HCT116 (cell line): ENCODE results near the gene C10orf105. TPM values are rescaled to one million over a fixed set of nuclear protein-coding genes. Genes with fewer than 3 reads are reported as not detected.

Experiments
- ATAC-seq: fragments of 200-7000 bp; cut with Tn5 transposase; 2 replicates; pipeline ENCODE4 v1.9.1; 2020; ENCODE audit warnings: mild to moderate bottlenecking, moderate library complexity
- BruUV-seq: library from RNA; stranded (reverse); fragments of 400-500 nt; replicated peaks from 2 replicates; lab custom pipeline; 2021; lab: Mats Ljungman, UMichigan
- CTCF ChIA-PET: fragments of 300-600 bp; sonication (Branson Sonifier 250); formaldehyde crosslinking; loops from one replicate; lab custom pipeline; 2021; ENCODE audit warnings: antibody characterized with exemption; lab: Charles Lee
- POLR2A ChIA-PET: fragments of 300-600, 350-600 bp; sonication (Branson Sonifier 250); formaldehyde crosslinking; loops from one replicate; lab custom pipeline; 2021; ENCODE audit warnings: antibody characterized with exemption; lab: Charles Lee
- RAD21 ChIA-PET, 2 experiments: fragments of 300-600 bp; sonication (Branson Sonifier 250); formaldehyde crosslinking; loops; one replicate each; lab custom pipeline; 2023; ENCODE audit warnings: low total read pairs in 2 of 2; ENCODE audit not compliant: uncharacterized antibody in 2 of 2, unreplicated experiment in 2 of 2, low non-redundant PET in 1 of 2; lab: Charles Lee
- DNase-seq: peaks from one replicate; pipeline ENCODE4 v3.0.0-alpha.2; 2010; ENCODE audit warnings: low read depth, low spot score
- H2AFZ ChIP-seq: fragments of 200-600 bp; shearing (Covaris generic), sonication (generic); 2 replicates; pipeline ENCODE4 v1.6.1; 2017; ENCODE audit warnings: low read depth, mixed run types, mixed read lengths, antibody characterized with exemption, low read length; ENCODE audit not compliant: poor library complexity, severe bottlenecking
- H3K27ac ChIP-seq: 2 replicates; pipeline ENCODE4 v1.5.1; 2012; ENCODE audit warnings: low read depth, low read length
- H3K27me3 ChIP-seq: fragments of 200-600 bp; sonication (generic); 2 replicates; pipeline ENCODE4 v1.6.1; 2016; ENCODE audit warnings: mixed run types, low read length, mixed read lengths; ENCODE audit not compliant: insufficient read depth
- H3K36me3 ChIP-seq, 2 experiments: fragments of 200-500 bp in 1 of 2; fragments of 200-600 bp in 1 of 2; sonication (Bioruptor generic) in 1 of 2; sonication (generic) in 1 of 2; 2 replicates each; pipeline versions ENCODE4 v1.5.1 to v1.6.1; 2014 to 2016; ENCODE audit warnings: low read length in 2 of 2, inconsistent platforms in 1 of 2, mixed read lengths in 1 of 2, mixed run types in 1 of 2; ENCODE audit not compliant: insufficient read depth in 2 of 2, control insufficient read depth in 1 of 2
- H3K4me1 ChIP-seq, 2 experiments: fragments of 200-600 bp in 1 of 2; sonication (generic) in 1 of 2; 2 replicates each; pipeline versions ENCODE4 v1.5.1 to v1.6.1; 2012 to 2017; ENCODE audit warnings: low read length in 2 of 2, inconsistent platforms in 1 of 2, mild to moderate bottlenecking in 1 of 2, mixed read lengths in 1 of 2, mixed run types in 1 of 2, moderate library complexity in 1 of 2; ENCODE audit not compliant: insufficient read depth in 2 of 2, control insufficient read depth in 1 of 2
- H3K4me2 ChIP-seq: fragments of 200-600 bp; sonication (generic); 2 replicates; pipeline ENCODE4 v1.6.1; 2017; ENCODE audit warnings: mixed run types, low read length, mixed read lengths
- H3K4me3 ChIP-seq, 2 experiments: fragments of 200-600 bp in 1 of 2; sonication (generic) in 1 of 2; replicated peaks in 1 of 2; 2 replicates each; pipeline ENCODE4 v1.5.1; 2011 to 2016; ENCODE audit warnings: low read length in 2 of 2, control low read depth in 1 of 2, low read depth in 1 of 2, mild to moderate bottlenecking in 1 of 2, mixed read lengths in 1 of 2, mixed run types in 1 of 2
- H3K79me2 ChIP-seq: fragments of 200-600 bp; sonication (generic); 2 replicates; pipeline ENCODE4 v1.6.1; 2017; ENCODE audit warnings: mild to moderate bottlenecking, mixed run types, low read length, moderate library complexity, mixed read lengths; ENCODE audit not compliant: insufficient read depth
- H3K9ac ChIP-seq: fragments of 200-600 bp; sonication (generic); 2 replicates; pipeline ENCODE4 v1.6.1; 2016; ENCODE audit warnings: low read length, mixed read lengths
- H3K9me2 ChIP-seq: fragments of 200-600 bp; sonication (generic), shearing (Covaris generic); 2 replicates; pipeline ENCODE4 v1.6.1; 2017; ENCODE audit warnings: mixed run types, mild to moderate bottlenecking, moderate library complexity; ENCODE audit not compliant: insufficient read depth
- H3K9me3 ChIP-seq, 2 experiments: fragments of 200-500 bp in 1 of 2; fragments of 200-600 bp in 1 of 2; sonication (Bioruptor generic) in 1 of 2; sonication (generic) in 1 of 2; 2 replicates each; pipeline ENCODE4 v1.6.1; 2014 to 2017; ENCODE audit warnings: low read length in 2 of 2, mixed read lengths in 2 of 2, inconsistent platforms in 1 of 2, low read depth in 1 of 2, mild to moderate bottlenecking in 1 of 2, mixed run types in 1 of 2, moderate library complexity in 1 of 2; ENCODE audit not compliant: control insufficient read depth in 1 of 2, insufficient read depth in 1 of 2
- H4K20me1 ChIP-seq: fragments of 200-600 bp; sonication (generic), shearing (Covaris generic); 2 replicates; pipeline ENCODE4 v1.6.1; 2017; ENCODE audit warnings: mixed run types, mild to moderate bottlenecking, moderate library complexity; ENCODE audit not compliant: insufficient read depth
- EGR1 ChIP-seq: IDR thresholded peaks from 2 replicates; pipeline ENCODE4 v1.6.1; 2012; ENCODE audit warnings: low read depth
- ELF1 ChIP-seq: IDR thresholded peaks from 2 replicates; pipeline ENCODE4 v1.6.1; 2012; ENCODE audit warnings: low read depth, borderline replicate concordance
- FOSL1 ChIP-seq: IDR thresholded peaks from 2 replicates; pipeline ENCODE4 v1.6.1; 2012; ENCODE audit warnings: low read depth
- JUND ChIP-seq: IDR thresholded peaks from 2 replicates; pipeline ENCODE4 v1.6.1; 2012
- SIN3A ChIP-seq: IDR thresholded peaks from 2 replicates; pipeline ENCODE4 v1.6.1; 2012; ENCODE audit warnings: low read depth
- TCF7L2 ChIP-seq: IDR thresholded peaks from 2 replicates; pipeline ENCODE4 v1.7.0; 2011; ENCODE audit warnings: borderline replicate concordance, inconsistent platforms; ENCODE audit not compliant: insufficient read depth, insufficient read length; ENCODE audit errors: extremely low read depth
- YY1 ChIP-seq: IDR thresholded peaks from 2 replicates; pipeline ENCODE4 v1.6.1; 2011; ENCODE audit warnings: low read length, low read depth, moderate library complexity, mild to moderate bottlenecking; ENCODE audit not compliant: insufficient replicate concordance; ENCODE audit errors: extremely low read depth
- ZNF274 ChIP-seq: fragments of 200-500 bp; sonication (Bioruptor generic); IDR thresholded peaks from 2 replicates; pipeline ENCODE4 v1.6.1; 2014; ENCODE audit warnings: mild to moderate bottlenecking, low read depth, low read length, inconsistent platforms
- intact Hi-C: fragments of 100-400 bp; cut with micrococcal nuclease; formaldehyde crosslinking; loops from 2 replicates; pipeline ENCODE4 v1.10.0; 2022
- total RNA-seq: library from RNA; stranded (reverse); gene quantifications from one replicate; pipeline ENCODE4 v1.2.1, GENCODE V29; 2021; ENCODE audit not compliant: unreplicated experiment
- TF ChIP-seq, protein P1 (sequence below), 3 experiments: fragments of 200-600 bp in 1 of 3; sonication (generic) in 1 of 3; IDR thresholded peaks in 2 of 3; conservative IDR thresholded peaks in 1 of 3; 2 replicates each; pipeline ENCODE4 v1.5.1; 2012 to 2017; ENCODE audit warnings: low read depth in 2 of 3, low read length in 2 of 3, antibody characterized with exemption in 1 of 3, borderline replicate concordance in 1 of 3, control low read depth in 1 of 3, mild to moderate bottlenecking in 1 of 3, mixed read lengths in 1 of 3, mixed run types in 1 of 3, moderate library complexity in 1 of 3; ENCODE audit not compliant: insufficient read depth in 1 of 3
- TF ChIP-seq, protein P2 (sequence below): IDR thresholded peaks from 2 replicates; pipeline ENCODE4 v1.6.1; 2012
- TF ChIP-seq, protein P3 (sequence below): IDR thresholded peaks from 2 replicates; pipeline ENCODE4 v1.6.1; 2011; ENCODE audit warnings: mild to moderate bottlenecking, low read length, moderate library complexity; ENCODE audit not compliant: insufficient replicate concordance; ENCODE audit errors: extremely low read depth

The C10orf105 gene
- total RNA-seq, 1 experiment from 2014 or later = not detected

DNA sequence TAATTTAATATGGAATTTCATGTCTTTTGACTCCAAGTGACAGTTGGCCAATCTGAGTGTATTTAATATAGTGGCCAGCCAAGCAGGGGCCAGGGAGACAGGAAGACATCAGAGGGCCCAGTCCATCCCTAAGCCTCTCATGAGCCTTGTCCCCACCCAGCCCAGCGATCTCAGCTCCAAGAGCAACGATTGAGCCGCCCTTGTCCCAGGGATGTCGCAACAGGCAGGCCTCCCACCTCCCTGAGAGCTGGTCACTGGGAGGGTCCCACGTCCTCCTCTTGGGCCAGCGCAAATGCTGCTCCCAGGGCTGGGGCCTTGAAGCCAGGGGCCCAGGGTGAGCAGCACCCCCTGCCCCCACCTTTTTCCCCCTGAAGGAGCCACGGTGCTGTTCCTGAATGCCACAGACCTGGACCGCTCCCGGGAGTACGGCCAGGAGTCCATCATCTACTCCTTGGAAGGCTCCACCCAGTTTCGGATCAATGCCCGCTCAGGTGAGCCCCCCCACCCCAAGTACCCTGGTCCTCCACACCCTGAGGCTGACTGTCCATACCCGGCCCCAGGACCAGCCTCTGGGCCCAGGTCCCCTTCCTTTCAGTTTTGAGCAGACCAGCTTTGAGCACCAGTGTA lies 29.4 kb downstream of the C10orf105 start:
- H3K4me1 ChIP-seq = no peaks in the 10 kb centered on the region
- H3K9ac ChIP-seq = no peak overlapping the region
- TF ChIP-seq, protein P1, sequence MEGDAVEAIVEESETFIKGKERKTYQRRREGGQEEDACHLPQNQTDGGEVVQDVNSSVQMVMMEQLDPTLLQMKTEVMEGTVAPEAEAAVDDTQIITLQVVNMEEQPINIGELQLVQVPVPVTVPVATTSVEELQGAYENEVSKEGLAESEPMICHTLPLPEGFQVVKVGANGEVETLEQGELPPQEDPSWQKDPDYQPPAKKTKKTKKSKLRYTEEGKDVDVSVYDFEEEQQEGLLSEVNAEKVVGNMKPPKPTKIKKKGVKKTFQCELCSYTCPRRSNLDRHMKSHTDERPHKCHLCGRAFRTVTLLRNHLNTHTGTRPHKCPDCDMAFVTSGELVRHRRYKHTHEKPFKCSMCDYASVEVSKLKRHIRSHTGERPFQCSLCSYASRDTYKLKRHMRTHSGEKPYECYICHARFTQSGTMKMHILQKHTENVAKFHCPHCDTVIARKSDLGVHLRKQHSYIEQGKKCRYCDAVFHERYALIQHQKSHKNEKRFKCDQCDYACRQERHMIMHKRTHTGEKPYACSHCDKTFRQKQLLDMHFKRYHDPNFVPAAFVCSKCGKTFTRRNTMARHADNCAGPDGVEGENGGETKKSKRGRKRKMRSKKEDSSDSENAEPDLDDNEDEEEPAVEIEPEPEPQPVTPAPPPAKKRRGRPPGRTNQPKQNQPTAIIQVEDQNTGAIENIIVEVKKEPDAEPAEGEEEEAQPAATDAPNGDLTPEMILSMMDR (IDR thresholded peaks at IDR 0.05 in 2 of 3, conservative IDR thresholded peaks at IDR 0.05 in 1 of 3; ENCODE audit: borderline replicate concordance in 1 of 3, insufficient read depth in 1 of 3, low read depth in 2 of 3, low read length in 2 of 3) = no peak
- TF ChIP-seq TCF7L2 (no peak), SIN3A (no peak), YY1 (no peak), JUND (no peak)
- BruUV-seq = no TSS peak
- no peaks in the 10 kb centered on the region for H4K20me1 ChIP-seq
- DNase-seq (no peak), ATAC-seq (no peak)
- no peak overlapping the region for H2AFZ ChIP-seq
- ChIA-PET RAD21 (no interaction called here), CTCF (interaction anchor here (2.8 kb wide), 1 partner anchor 18 kb away, joined by 8 read pairs; no protein-coding TSS in a partner anchor), POLR2A (no interaction called here)
- H3K4me3 ChIP-seq = no peak overlapping the region
- no peaks in the 10 kb centered on the region for H3K9me2 ChIP-seq
- H3K4me2 ChIP-seq = no peak overlapping the region
- H3K27ac ChIP-seq = no peak overlapping the region
- H3K9me3 ChIP-seq = no peaks in the 10 kb centered on the region; a peak in 1 of 4 replicates
- no peaks in the 10 kb centered on the region for H3K36me3 ChIP-seq
- no peaks in the 10 kb centered on the region for H3K79me2 ChIP-seq
- H3K27me3 ChIP-seq = no peaks in the 10 kb centered on the region
- intact Hi-C loops = no loop called here

DNA sequence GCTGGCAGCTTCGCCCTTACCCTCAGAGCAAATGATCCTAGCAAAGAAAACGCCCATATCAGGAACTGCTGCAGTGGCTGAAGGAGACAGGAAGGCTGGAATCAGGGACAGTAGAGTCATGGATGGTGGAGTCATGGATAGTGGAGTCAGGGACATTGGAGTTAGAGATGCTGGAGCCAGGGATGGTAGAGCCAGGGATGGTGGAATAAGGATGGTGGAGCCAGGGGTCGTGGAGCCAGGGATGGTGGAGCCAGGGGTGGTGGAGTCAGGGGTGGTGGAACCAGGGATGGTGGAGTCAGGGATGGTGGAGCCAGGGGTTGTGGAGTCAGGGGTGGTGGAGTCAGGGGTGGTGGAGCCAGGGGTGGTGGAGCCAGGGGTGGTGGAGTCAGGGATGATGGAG lies 31.3 kb downstream of the C10orf105 start:
- no peaks in the 10 kb centered on the region; a peak in 1 of 4 replicates for H3K9me3 ChIP-seq
- no peak for ATAC-seq
- RAD21 ChIA-PET = no interaction called here
- no peak overlapping the region for H3K4me2 ChIP-seq
- BruUV-seq = no TSS peak
- no peaks in the 10 kb centered on the region for H3K79me2 ChIP-seq
- H4K20me1 ChIP-seq = no peaks in the 10 kb centered on the region
- peaks cover 4 to 10% of the 10 kb centered on the region in 2 experiments; a peak in 3 of 4 replicates for H3K4me1 ChIP-seq
- H2AFZ ChIP-seq = no peak overlapping the region
- H3K27ac ChIP-seq = no peak overlapping the region; the same call in 1 of the 2 replicates
- H3K36me3 ChIP-seq = no peaks in the 10 kb centered on the region
- no peaks in the 10 kb centered on the region for H3K27me3 ChIP-seq
- POLR2A ChIA-PET = no interaction called here
- no peak overlapping the region for H3K4me3 ChIP-seq
- DNase-seq = no peak
- intact Hi-C loops = no loop called here
- no peaks in the 10 kb centered on the region for H3K9me2 ChIP-seq
- CTCF ChIA-PET = interaction anchor here (2.0 kb wide), 1 partner anchor 9 kb away, joined by 7 read pairs; no protein-coding TSS in a partner anchor
- no peak overlapping the region for H3K9ac ChIP-seq
- no peak for TF ChIP-seq TCF7L2
- TF ChIP-seq, protein P2, sequence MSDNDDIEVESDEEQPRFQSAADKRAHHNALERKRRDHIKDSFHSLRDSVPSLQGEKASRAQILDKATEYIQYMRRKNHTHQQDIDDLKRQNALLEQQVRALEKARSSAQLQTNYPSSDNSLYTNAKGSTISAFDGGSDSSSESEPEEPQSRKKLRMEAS = no peak
- TF ChIP-seq FOSL1 = no peak
- TF ChIP-seq EGR1 = no peak
- TF ChIP-seq ELF1 = no peak
- TF ChIP-seq, protein P3, sequence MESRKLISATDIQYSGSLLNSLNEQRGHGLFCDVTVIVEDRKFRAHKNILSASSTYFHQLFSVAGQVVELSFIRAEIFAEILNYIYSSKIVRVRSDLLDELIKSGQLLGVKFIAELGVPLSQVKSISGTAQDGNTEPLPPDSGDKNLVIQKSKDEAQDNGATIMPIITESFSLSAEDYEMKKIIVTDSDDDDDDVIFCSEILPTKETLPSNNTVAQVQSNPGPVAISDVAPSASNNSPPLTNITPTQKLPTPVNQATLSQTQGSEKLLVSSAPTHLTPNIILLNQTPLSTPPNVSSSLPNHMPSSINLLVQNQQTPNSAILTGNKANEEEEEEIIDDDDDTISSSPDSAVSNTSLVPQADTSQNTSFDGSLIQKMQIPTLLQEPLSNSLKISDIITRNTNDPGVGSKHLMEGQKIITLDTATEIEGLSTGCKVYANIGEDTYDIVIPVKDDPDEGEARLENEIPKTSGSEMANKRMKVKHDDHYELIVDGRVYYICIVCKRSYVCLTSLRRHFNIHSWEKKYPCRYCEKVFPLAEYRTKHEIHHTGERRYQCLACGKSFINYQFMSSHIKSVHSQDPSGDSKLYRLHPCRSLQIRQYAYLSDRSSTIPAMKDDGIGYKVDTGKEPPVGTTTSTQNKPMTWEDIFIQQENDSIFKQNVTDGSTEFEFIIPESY = no peak
- TF ChIP-seq YY1 = no peak
- no peak for TF ChIP-seq ZNF274
